OCI-LY3 (cell line): ENCODE data around the gene MYT1.

Experiments
- H2AFZ ChIP-seq: fragments of 200-600, 300-600 bp; shearing (Covaris generic); 2 replicates; pipeline ENCODE4 v1.6.0; 2014; ENCODE audit warnings: antibody characterized with exemption, low read depth, low read length
- H3K27ac ChIP-seq: fragments of 200-600, 300-600 bp; sonication (generic); 2 replicates; pipeline ENCODE4 v1.5.1; 2014; ENCODE audit warnings: mild to moderate bottlenecking, low read length, moderate library complexity, mixed read lengths
- H3K27me3 ChIP-seq: fragments of 200-600, 300-600 bp; sonication (generic); 2 replicates; pipeline ENCODE4 v1.6.1; 2014; ENCODE audit warnings: low read depth, low read length, mixed read lengths
- H3K36me3 ChIP-seq: fragments of 200-600, 300-600 bp; sonication (generic); replicated peaks from 2 replicates; pipeline ENCODE3; 2014; ENCODE audit warnings: low read depth, low read length, mixed read lengths
- H3K4me1 ChIP-seq: fragments of 300-600, 200-600 bp; sonication (generic); 2 replicates; pipeline ENCODE4 v1.6.1; 2014; ENCODE audit warnings: low read length, mixed read lengths
- H3K4me2 ChIP-seq: fragments of 200-600, 300-600 bp; sonication (generic); 2 replicates; pipeline ENCODE4 v1.6.1; 2014; ENCODE audit warnings: low read length, mixed read lengths
- H3K4me3 ChIP-seq: fragments of 300-600, 200-600 bp; sonication (generic); 2 replicates; pipeline ENCODE4 v1.5.1; 2014; ENCODE audit warnings: antibody characterized with exemption, mild to moderate bottlenecking, low read length, moderate library complexity
- H3K79me2 ChIP-seq: fragments of 300-600, 200-600 bp; shearing (Covaris generic); 2 replicates; pipeline ENCODE4 v1.6.1; 2014; ENCODE audit warnings: mild to moderate bottlenecking, low read length, mixed read lengths
- H3K9ac ChIP-seq: fragments of 300-600, 200-600 bp; shearing (Covaris generic); 2 replicates; pipeline ENCODE4 v1.6.0; 2014; ENCODE audit warnings: mild to moderate bottlenecking, low read length, moderate library complexity
- H3K9me3 ChIP-seq: fragments of 200-600, 300-600 bp; shearing (Covaris generic); 2 replicates; pipeline ENCODE4 v1.6.1; 2014; ENCODE audit warnings: low read length, mixed read lengths; ENCODE audit not compliant: insufficient read depth
- H4K20me1 ChIP-seq: fragments of 200-600, 300-600 bp; sonication (generic); 2 replicates; pipeline ENCODE4 v1.6.1; 2016; ENCODE audit warnings: low read length, mixed read lengths; ENCODE audit not compliant: insufficient read depth
- CTCF ChIP-seq: fragments of 200-600, 300-600 bp; sonication (generic); IDR thresholded peaks from 2 replicates; pipeline ENCODE4 v1.5.1; 2014; ENCODE audit warnings: antibody characterized with exemption, low read length, low read depth
- EZH2phosphoT487 ChIP-seq: fragments of 200-600 bp; shearing (Covaris generic); IDR thresholded peaks from 2 replicates; pipeline ENCODE4 v1.6.1; 2018; ENCODE audit warnings: antibody characterized with exemption, mixed run types, low read depth

MYT1 gene

DNA sequence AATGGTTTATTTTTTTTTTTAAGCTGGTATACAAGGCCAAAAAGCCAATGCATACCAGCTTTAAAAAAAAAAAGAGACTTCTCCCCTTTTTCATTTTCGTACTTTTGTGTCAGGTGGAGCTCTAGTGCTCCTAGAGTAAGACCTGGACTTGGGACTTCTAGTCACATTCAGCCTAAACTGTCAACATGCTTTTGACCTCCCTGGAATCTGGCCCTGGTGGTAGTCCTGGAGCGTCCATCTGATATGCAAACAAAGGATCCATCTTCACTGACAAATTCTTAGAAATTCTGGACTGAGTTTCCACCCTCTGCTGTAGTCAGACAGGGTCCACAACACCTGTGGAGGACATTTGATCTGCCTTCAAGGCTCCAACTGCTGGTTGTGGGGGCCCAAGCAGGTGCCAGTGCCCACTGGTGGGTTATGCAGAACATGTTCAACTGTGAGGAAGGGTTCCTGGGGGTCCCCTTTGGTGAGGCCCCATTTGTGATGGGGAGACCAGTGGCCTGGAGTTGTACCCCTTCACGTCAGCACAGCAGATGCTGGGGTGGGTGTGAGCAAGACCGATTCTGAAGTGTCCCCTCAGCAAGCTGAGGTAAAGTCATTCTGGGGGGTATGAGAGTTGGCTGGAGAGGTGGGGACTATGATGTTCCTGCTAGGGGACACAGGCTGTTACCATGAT lies 78.7 kb downstream of the MYT1 start:
- H3K79me2 ChIP-seq, result no peaks in the 10 kb centered on the region
- H3K4me2 ChIP-seq, result no peak overlapping the region
- no peaks in the 10 kb centered on the region for H4K20me1 ChIP-seq
- peaks cover 14% of the 10 kb centered on the region for H3K27me3 ChIP-seq
- no peaks in the 10 kb centered on the region for H3K36me3 ChIP-seq
- no peak overlapping the region for H3K9ac ChIP-seq
- no peak overlapping the region for H3K4me3 ChIP-seq
- no peaks in the 10 kb centered on the region for H3K9me3 ChIP-seq
- H3K27ac ChIP-seq, result no peak overlapping the region
- H3K4me1 ChIP-seq, result peaks cover 32% of the 10 kb centered on the region
- H2AFZ ChIP-seq, result no peak overlapping the region
- no peak for TF ChIP-seq CTCF
- no peak for TF ChIP-seq EZH2phosphoT487

DNA sequence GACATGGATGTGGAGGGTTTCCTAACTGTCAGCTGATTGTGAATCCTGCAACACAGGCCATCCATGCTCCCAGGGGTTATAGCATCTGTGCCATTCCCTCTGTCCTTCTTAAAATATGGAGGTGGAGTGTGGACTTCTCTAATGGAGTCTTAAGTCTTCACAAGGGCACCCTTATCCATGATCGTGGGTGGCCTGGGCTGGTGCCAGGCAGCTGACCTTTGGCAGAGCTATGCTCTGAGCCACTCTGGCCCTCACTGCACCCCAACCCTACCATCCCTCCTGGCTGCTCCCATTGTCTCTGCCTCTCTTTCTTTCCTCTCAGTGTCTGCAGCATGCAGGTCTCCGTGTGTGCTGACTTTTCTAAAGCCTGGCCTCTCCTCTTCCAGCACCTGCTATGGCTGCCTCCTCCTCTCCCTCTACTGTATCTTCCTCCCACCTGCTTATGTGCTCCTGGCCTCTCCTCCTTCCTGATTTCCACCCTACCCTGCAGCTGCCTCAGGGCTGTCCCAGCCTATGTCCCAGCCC lies 80.1 kb downstream of the MYT1 start:
- Histone ChIP-seq H3K4me2 (no peak overlapping the region), H3K27ac (no peak overlapping the region), H3K4me3 (no peak overlapping the region), H3K4me1 (peaks cover 25% of the 10 kb centered on the region), H4K20me1 (no peaks in the 10 kb centered on the region), H3K36me3 (no peaks in the 10 kb centered on the region), H3K9ac (no peak overlapping the region), H3K27me3 (peaks cover 19% of the 10 kb centered on the region), H3K9me3 (no peaks in the 10 kb centered on the region), H3K79me2 (no peaks in the 10 kb centered on the region), H2AFZ (no peak overlapping the region)
- TF ChIP-seq EZH2phosphoT487, result no peak

DNA sequence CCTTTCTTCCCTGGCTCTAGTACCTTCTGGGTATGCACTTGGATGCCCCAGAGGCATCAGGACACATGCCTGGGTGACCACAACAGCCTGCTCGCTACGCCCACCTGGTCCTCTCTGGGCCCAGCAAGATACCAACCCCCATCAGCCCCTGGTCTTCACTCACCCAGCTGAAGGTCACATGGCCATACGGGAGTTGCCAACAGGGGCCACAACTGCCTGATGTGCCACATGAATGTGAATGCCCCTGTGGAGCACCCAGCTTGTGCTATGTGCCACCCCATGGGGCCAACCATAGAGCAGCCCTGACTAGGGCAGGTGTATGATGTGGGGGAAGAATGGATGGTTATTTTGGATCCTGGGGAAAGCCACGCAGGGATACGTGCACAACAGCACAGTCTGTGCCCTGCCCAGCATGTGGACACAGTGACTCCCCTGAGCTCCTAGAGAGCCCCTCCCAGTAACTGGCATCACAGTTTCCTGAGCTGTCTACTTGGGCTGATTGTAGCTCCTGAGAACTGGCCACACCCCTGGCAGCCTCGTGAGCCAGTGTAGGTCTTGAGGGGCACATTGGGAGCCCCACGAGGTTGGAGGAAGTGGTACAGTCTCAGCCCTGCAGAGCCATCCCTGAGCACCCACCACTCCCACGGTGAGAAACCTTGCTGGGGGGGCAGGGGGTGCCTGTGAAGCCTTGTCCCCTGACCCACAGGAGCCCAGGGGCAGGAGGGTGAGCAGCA lies 80.8 kb downstream of the MYT1 start:
- H3K9me3 ChIP-seq, result no peaks in the 10 kb centered on the region
- no peak overlapping the region for H3K4me2 ChIP-seq
- H3K9ac ChIP-seq, result no peak overlapping the region
- H3K4me1 ChIP-seq, result peaks cover 18% of the 10 kb centered on the region
- TF ChIP-seq CTCF, result no peak
- TF ChIP-seq EZH2phosphoT487, result no peak
- no peaks in the 10 kb centered on the region for H4K20me1 ChIP-seq
- H2AFZ ChIP-seq, result no peak overlapping the region
- H3K79me2 ChIP-seq, result no peaks in the 10 kb centered on the region
- H3K36me3 ChIP-seq, result no peaks in the 10 kb centered on the region
- no peak overlapping the region for H3K27ac ChIP-seq
- H3K27me3 ChIP-seq, result peaks cover 26% of the 10 kb centered on the region
- H3K4me3 ChIP-seq, result no peak overlapping the region

DNA sequence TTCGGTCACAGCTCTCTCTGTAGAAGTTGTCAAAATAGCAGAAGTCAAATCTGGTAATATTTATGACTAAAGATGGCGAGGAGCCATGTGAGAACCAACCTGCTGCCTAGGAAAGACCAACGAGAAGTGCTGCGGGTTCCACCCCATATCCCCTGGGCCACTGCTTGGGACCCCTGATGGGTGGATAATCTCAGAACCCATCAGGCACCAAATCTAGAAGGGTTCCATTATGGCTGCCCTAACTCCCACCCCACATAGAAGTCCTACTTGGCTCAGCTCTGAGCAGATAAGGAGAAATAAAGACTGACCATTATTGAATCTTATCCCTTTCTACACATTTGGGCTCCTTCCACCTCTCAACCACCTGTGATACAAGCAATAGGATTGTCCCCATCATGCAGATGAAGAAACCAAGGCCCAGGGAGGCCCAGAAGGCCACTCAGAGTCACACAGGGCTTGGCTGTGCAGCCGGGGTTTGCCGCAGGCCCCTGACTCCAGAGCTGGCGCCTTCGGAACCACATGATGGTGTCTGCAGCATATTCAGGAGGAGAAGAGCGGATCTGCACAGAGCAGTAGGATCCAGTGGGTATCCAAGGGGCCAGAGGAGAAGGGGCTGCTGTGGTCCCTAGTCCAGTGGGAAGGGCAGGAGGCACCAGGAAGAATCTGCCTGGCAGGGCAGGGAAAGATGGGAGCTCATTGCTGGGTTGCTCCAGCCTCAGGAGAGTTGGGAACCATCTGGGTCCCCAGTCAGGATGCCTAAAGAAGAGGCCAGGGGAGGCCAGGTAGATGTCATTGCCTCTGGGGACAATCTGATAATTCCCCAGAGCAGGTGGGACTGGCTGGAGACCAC lies 81.7 kb downstream of the MYT1 start:
- no peak for TF ChIP-seq EZH2phosphoT487
- TF ChIP-seq CTCF, result no peak
- Histone ChIP-seq H3K36me3 (no peaks in the 10 kb centered on the region), H3K79me2 (no peaks in the 10 kb centered on the region), H3K4me2 (no peak overlapping the region), H2AFZ (no peak overlapping the region), H3K4me3 (no peak overlapping the region), H4K20me1 (no peaks in the 10 kb centered on the region), H3K9ac (no peak overlapping the region), H3K27ac (no peak overlapping the region), H3K27me3 (peaks cover 35% of the 10 kb centered on the region), H3K4me1 (peaks cover 15% of the 10 kb centered on the region), H3K9me3 (no peaks in the 10 kb centered on the region)
